H9 (cell line): ENCODE results near the gene GAPDH. TPM values are rescaled to one million over a fixed set of nuclear protein-coding genes. Genes with fewer than 3 reads are reported as not detected.

Experiments
- DNase-seq: peaks from one replicate; pipeline ENCODE4 v3.0.0-alpha.2; 2017
- H2AFZ ChIP-seq: one replicate; pipeline ENCODE4 v1.6.1; 2013; ENCODE audit warnings: mild to moderate bottlenecking, low read length, control low read depth, moderate library complexity
- H2AK5ac ChIP-seq: 2 replicates; pipeline ENCODE4 v1.6.1; 2013; ENCODE audit warnings: low read length, control low read depth, mixed read lengths; ENCODE audit not compliant: insufficient read length
- H2BK120ac ChIP-seq: one replicate; pipeline ENCODE4 v1.6.1; 2013; ENCODE audit warnings: low read depth, mild to moderate bottlenecking, low read length, control low read depth, inconsistent platforms; ENCODE audit not compliant: poor library complexity, severe bottlenecking
- H2BK12ac ChIP-seq: 2 replicates; pipeline ENCODE4 v1.6.1; 2013; ENCODE audit warnings: low read length, control low read depth, mixed read lengths, low read depth; ENCODE audit not compliant: insufficient read length
- H2BK15ac ChIP-seq: 2 replicates; pipeline ENCODE4 v1.6.1; 2013; ENCODE audit warnings: low read depth, low read length, control low read depth
- H2BK20ac ChIP-seq: one replicate; pipeline ENCODE4 v1.6.1; 2013; ENCODE audit warnings: low read depth, mild to moderate bottlenecking, low read length, control low read depth, inconsistent platforms; ENCODE audit not compliant: poor library complexity, severe bottlenecking
- H2BK5ac ChIP-seq: 2 replicates; pipeline ENCODE4 v1.6.1; 2013; ENCODE audit warnings: low read length, control low read depth, mixed read lengths; ENCODE audit not compliant: insufficient read length
- H3K14ac ChIP-seq: 2 replicates; pipeline ENCODE4 v1.6.1; 2013; ENCODE audit warnings: low read length, control low read depth; ENCODE audit not compliant: insufficient read depth
- H3K18ac ChIP-seq: 2 replicates; pipeline ENCODE4 v1.6.1; 2013; ENCODE audit warnings: low read depth, mild to moderate bottlenecking, mixed read lengths, low read length, control low read depth; ENCODE audit not compliant: insufficient read length
- H3K23ac ChIP-seq: 2 replicates; pipeline ENCODE4 v1.6.1; 2013; ENCODE audit warnings: low read length, control low read depth, mixed read lengths, low read depth; ENCODE audit not compliant: insufficient read length
- H3K23me2 ChIP-seq: 2 replicates; pipeline ENCODE4 v1.6.1; 2013; ENCODE audit warnings: low read depth, mild to moderate bottlenecking, mixed read lengths, low read length, control low read depth; ENCODE audit not compliant: insufficient read length, poor library complexity, severe bottlenecking
- H3K27ac ChIP-seq: 2 replicates; pipeline ENCODE4 v1.5.1; 2013; ENCODE audit warnings: low read length, control low read depth, mixed read lengths, low read depth; ENCODE audit not compliant: insufficient read length
- H3K27me3 ChIP-seq: 2 replicates; pipeline ENCODE4 v1.6.1; 2013; ENCODE audit warnings: low read length, control low read depth, inconsistent platforms; ENCODE audit not compliant: insufficient read depth
- H3K4ac ChIP-seq: 2 replicates; pipeline ENCODE4 v1.6.1; 2013; ENCODE audit warnings: low read depth, mild to moderate bottlenecking, control low read depth, inconsistent platforms, low read length, moderate library complexity
- H3K4me1 ChIP-seq: 2 replicates; pipeline ENCODE4 v1.6.1; 2013; ENCODE audit warnings: low read length, control low read depth, inconsistent platforms; ENCODE audit not compliant: insufficient read depth
- H3K4me2 ChIP-seq: 2 replicates; pipeline ENCODE4 v1.6.1; 2013; ENCODE audit warnings: low read length, control low read depth, mixed read lengths; ENCODE audit not compliant: insufficient read length, insufficient read depth
- H3K56ac ChIP-seq: 2 replicates; pipeline ENCODE4 v1.6.1; 2013; ENCODE audit warnings: low read depth, mild to moderate bottlenecking, mixed read lengths, low read length, control low read depth; ENCODE audit not compliant: insufficient read length
- H3K79me1 ChIP-seq: 2 replicates; pipeline ENCODE4 v1.6.1; 2013; ENCODE audit warnings: low read depth, mild to moderate bottlenecking, moderate library complexity, low read length, control low read depth, inconsistent platforms; ENCODE audit not compliant: insufficient read depth, poor library complexity, severe bottlenecking
- H3K79me2 ChIP-seq: 2 replicates; pipeline ENCODE4 v1.6.1; 2013; ENCODE audit warnings: low read length, control low read depth, inconsistent platforms; ENCODE audit not compliant: insufficient read depth
- H3K9ac ChIP-seq: 2 replicates; pipeline ENCODE4 v1.6.1; 2013; ENCODE audit warnings: low read length, control low read depth, mixed read lengths; ENCODE audit not compliant: insufficient read length; ENCODE audit errors: extremely low read depth
- H3K9me3 ChIP-seq: one replicate; pipeline ENCODE4 v1.6.1; 2013; ENCODE audit warnings: low read depth, low read length, inconsistent platforms; ENCODE audit not compliant: control insufficient read depth
- H3T11ph ChIP-seq: one replicate; pipeline ENCODE4 v1.6.1; 2013; ENCODE audit warnings: mild to moderate bottlenecking, low read length, control low read depth, inconsistent platforms
- H4K20me1 ChIP-seq: one replicate; pipeline ENCODE4 v1.6.1; 2013; ENCODE audit not compliant: control insufficient read depth, insufficient read length, insufficient read depth
- H4K5ac ChIP-seq: 2 replicates; pipeline ENCODE4 v1.6.1; 2013; ENCODE audit warnings: low read depth, mild to moderate bottlenecking, mixed read lengths, low read length, control low read depth; ENCODE audit not compliant: insufficient read length
- H4K8ac ChIP-seq: replicated peaks from 2 replicates; pipeline ENCODE4 v1.6.1; 2013; ENCODE audit warnings: low read length, control low read depth, mixed read lengths, low read depth; ENCODE audit not compliant: insufficient read length
- H4K91ac ChIP-seq: 2 replicates; pipeline ENCODE4 v1.6.1; 2013; ENCODE audit warnings: low read depth, mild to moderate bottlenecking, moderate library complexity, mixed read lengths, low read length, control low read depth; ENCODE audit not compliant: insufficient read length
- H3K27ac Mint-ChIP-seq, 3 experiments: 2 replicates in 2 of 3; 3 replicates in 1 of 3; pipeline ENCODE4 v1.8.0; 2020 to 2021; ENCODE audit warnings: mixed read lengths in 3 of 3, mild to moderate bottlenecking in 1 of 3, moderate library complexity in 1 of 3
- H3K27me3 Mint-ChIP-seq: 2 replicates; pipeline ENCODE4 v1.8.0; 2021; ENCODE audit warnings: low read depth, mild to moderate bottlenecking, moderate library complexity, mixed read lengths
- H3K36me3 Mint-ChIP-seq, 3 experiments: 2 replicates in 2 of 3; 3 replicates in 1 of 3; pipeline ENCODE4 v1.8.0; 2020 to 2021; ENCODE audit warnings: low read depth in 3 of 3, mixed read lengths in 3 of 3; ENCODE audit not compliant: insufficient read depth in 1 of 3
- H3K4me1 Mint-ChIP-seq, 2 experiments: 2 replicates each; pipeline ENCODE4 v1.8.0; 2020; ENCODE audit warnings: mixed read lengths in 2 of 2
- H3K4me3 Mint-ChIP-seq, 2 experiments: 2 replicates in 1 of 2; 3 replicates in 1 of 2; pipeline ENCODE4 v1.8.0; 2020 to 2021; ENCODE audit warnings: mild to moderate bottlenecking in 2 of 2, mixed read lengths in 2 of 2, moderate library complexity in 1 of 2
- H3K9me3 Mint-ChIP-seq, 2 experiments: 2 replicates in 1 of 2; 3 replicates in 1 of 2; pipeline ENCODE4 v1.8.0; 2020; ENCODE audit warnings: mild to moderate bottlenecking in 2 of 2, mixed read lengths in 2 of 2, moderate library complexity in 1 of 2
- WGBS: extraction: QIAGEN DNeasy Blood & Tissue Kit; methylation state at CpG from one replicate; pipeline ENCODE4 v1.1.7; 2013; ENCODE audit warnings: missing lambda C conversion rate, low lambda C conversion rate, mixed read lengths; ENCODE audit not compliant: insufficient read length; ENCODE audit errors: extremely low coverage; 5-methylcytosine and 5-hydroxymethylcytosine counted together
- total RNA-seq: library from RNA; stranded (reverse); gene quantifications from 2 replicates; pipeline ENCODE4 v1.2.1, GENCODE V29; 2021
- TF ChIP-seq, protein P1 (sequence below): fragments of 200-600 bp; sonication (generic); conservative IDR thresholded peaks from 3 replicates; pipeline ENCODE4 v1.8.0; 2021; ENCODE audit warnings: antibody characterized with exemption, mild to moderate bottlenecking

GAPDH gene
- total RNA-seq, 1 experiment from 2014 or later = 4,581 TPM

DNA sequence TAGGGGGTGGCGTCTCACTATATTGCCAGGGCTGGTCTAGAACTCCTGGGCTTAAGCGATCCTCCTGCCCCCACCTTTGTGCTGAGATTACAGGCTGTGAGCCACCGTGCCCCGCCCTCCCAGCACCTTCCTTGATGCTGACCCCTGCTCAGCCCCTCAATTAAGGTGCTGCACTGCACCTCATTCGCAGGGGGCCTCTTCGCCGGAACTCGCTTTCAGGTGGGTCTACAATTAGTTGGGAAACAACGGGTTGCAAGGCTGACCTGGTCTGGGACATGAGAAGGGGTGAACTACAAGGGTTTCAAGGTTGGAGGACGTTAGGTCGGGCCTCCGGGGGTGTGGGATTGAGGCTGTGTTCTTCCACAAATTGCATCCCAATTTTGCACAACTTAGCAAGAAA is 35.0 kb downstream of the GAPDH start:
- Mint-ChIP-seq H3K27ac (peak overlapping the region in 1 of 3 experiments; percentile 81; a peak in 2 of 7 replicates), H3K27me3 (peaks cover 1% of the 10 kb centered on the region; the same call in 1 of the 2 replicates), H3K9me3 (no peaks in the 10 kb centered on the region), H3K36me3 (peaks cover 56 to 90% (median 70%) of the 10 kb centered on the region in 3 experiments), H3K4me1 (peaks cover 13 to 17% of the 10 kb centered on the region in 2 experiments), H3K4me3 (peak overlapping the region; percentile 100)
- Histone ChIP-seq H2BK120ac (no peak overlapping the region), H3T11ph (no peak overlapping the region), H3K79me1 (peaks cover 3% of the 10 kb centered on the region), H3K79me2 (peaks cover 7% of the 10 kb centered on the region; the same call in 1 of the 2 replicates), H3K9me3 (no peaks in the 10 kb centered on the region), H2BK5ac (no peak overlapping the region), H2AK5ac (no peak overlapping the region), H3K14ac (no peak overlapping the region; the same call in 1 of the 2 replicates), H2BK20ac (no peak overlapping the region), H3K4ac (no peak overlapping the region), H4K91ac (no peak overlapping the region), H3K27ac (no peak overlapping the region), H3K9ac (no peak overlapping the region), H2AFZ (no peak overlapping the region), H2BK15ac (no peak overlapping the region), H4K8ac (no peak overlapping the region), H3K23me2 (peaks cover 8% of the 10 kb centered on the region), H3K56ac (no peak overlapping the region), H4K5ac (no peak overlapping the region), H3K27me3 (no peaks in the 10 kb centered on the region), H3K23ac (no peak overlapping the region), H3K4me2 (no peak overlapping the region), H2BK12ac (peak overlapping the region; percentile 14), H3K4me1 (peaks cover 2% of the 10 kb centered on the region; the same call in 1 of the 2 replicates), H4K20me1 (no peaks in the 10 kb centered on the region), H3K18ac (no peak overlapping the region)
- no peak for DNase-seq
- TF ChIP-seq, protein P1, sequence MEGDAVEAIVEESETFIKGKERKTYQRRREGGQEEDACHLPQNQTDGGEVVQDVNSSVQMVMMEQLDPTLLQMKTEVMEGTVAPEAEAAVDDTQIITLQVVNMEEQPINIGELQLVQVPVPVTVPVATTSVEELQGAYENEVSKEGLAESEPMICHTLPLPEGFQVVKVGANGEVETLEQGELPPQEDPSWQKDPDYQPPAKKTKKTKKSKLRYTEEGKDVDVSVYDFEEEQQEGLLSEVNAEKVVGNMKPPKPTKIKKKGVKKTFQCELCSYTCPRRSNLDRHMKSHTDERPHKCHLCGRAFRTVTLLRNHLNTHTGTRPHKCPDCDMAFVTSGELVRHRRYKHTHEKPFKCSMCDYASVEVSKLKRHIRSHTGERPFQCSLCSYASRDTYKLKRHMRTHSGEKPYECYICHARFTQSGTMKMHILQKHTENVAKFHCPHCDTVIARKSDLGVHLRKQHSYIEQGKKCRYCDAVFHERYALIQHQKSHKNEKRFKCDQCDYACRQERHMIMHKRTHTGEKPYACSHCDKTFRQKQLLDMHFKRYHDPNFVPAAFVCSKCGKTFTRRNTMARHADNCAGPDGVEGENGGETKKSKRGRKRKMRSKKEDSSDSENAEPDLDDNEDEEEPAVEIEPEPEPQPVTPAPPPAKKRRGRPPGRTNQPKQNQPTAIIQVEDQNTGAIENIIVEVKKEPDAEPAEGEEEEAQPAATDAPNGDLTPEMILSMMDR = no peak
- no CpG with 5 or more reads among the region's 12 CpGs for WGBS
